ENCODE data around the gene TTC39C.

TTC39C gene

GRCh38 chr18:24095976-24096375, 81.4 kb downstream of the TTC39C start:
- H3K4me3 ChIP-seq (ENCODE audit: low read length), result no peak overlapping the region
- no peak for TF ChIP-seq CTCF (conservative IDR thresholded peaks at IDR 0.05; ENCODE audit: low read length)
- DNase-seq (ENCODE audit: low read depth), result peak; percentile 64

- H3K4me3 ChIP-seq (ENCODE audit: low read length), result no peak overlapping the region
- no peak for DNase-seq (ENCODE audit: low read depth)
- TF ChIP-seq CTCF (conservative IDR thresholded peaks at IDR 0.05; ENCODE audit: low read length), result no peak
Observed at GRCh38 chr18:24103320-24104021, 88.9 kb downstream of the TTC39C start.

GRCh38 chr18:24104486-24104885, 89.9 kb downstream of the TTC39C start:
- no peak overlapping the region for H3K4me3 ChIP-seq (ENCODE audit: low read length)
- DNase-seq (ENCODE audit: low read depth), result no peak
- TF ChIP-seq CTCF (conservative IDR thresholded peaks at IDR 0.05; ENCODE audit: low read length), result no peak

GRCh38 chr18:24108641-24109040, 94.1 kb downstream of the TTC39C start:
- no peak overlapping the region for H3K4me3 ChIP-seq (ENCODE audit: low read length)
- TF ChIP-seq CTCF (conservative IDR thresholded peaks at IDR 0.05; ENCODE audit: low read length), result no peak
- no peak for DNase-seq (ENCODE audit: low read depth)

GRCh38 chr18:24111936-24112335, 97.4 kb downstream of the TTC39C start:
- H3K4me3 ChIP-seq (ENCODE audit: low read length), result no peak overlapping the region
- DNase-seq (ENCODE audit: low read depth), result no peak
- no peak for TF ChIP-seq CTCF (conservative IDR thresholded peaks at IDR 0.05; ENCODE audit: low read length)

GRCh38 chr18:24112464-24112863, 97.9 kb downstream of the TTC39C start:
- H3K4me3 ChIP-seq (ENCODE audit: low read length), result no peak overlapping the region
- DNase-seq (ENCODE audit: low read depth), result no peak
- no peak for TF ChIP-seq CTCF (conservative IDR thresholded peaks at IDR 0.05; ENCODE audit: low read length)

- no peak for TF ChIP-seq CTCF (conservative IDR thresholded peaks at IDR 0.05; ENCODE audit: low read length)
- no peak overlapping the region for H3K4me3 ChIP-seq (ENCODE audit: low read length)
- no peak for DNase-seq (ENCODE audit: low read depth)
Observed at GRCh38 chr18:24112874-24113615, 98.5 kb downstream of the TTC39C start.

All from AG10803 (cell line).